Epithelial cell of proximal tubule (primary cell): Measurements from ENCODE around the gene INAFM2. TPM values are rescaled to one million over a fixed set of nuclear protein-coding genes. Genes with fewer than 3 reads are reported as not detected.

Experiments used
- DNase-seq: peaks from one replicate; pipeline ENCODE4 v3.0.0-alpha.2; 2011; ENCODE audit warnings: low read depth
- H3K4me3 ChIP-seq: 2 replicates; pipeline ENCODE4 v1.5.1; 2011; ENCODE audit warnings: low read depth, mild to moderate bottlenecking, low read length
- total RNA-seq: library from RNA; depleted of rRNA; stranded (reverse); fragments of >200 nt; gene quantifications from 2 replicates; pipeline ENCODE4 v1.2.3, GENCODE V29; 2015
- TF ChIP-seq, protein P1 (sequence below): conservative IDR thresholded peaks from 2 replicates; pipeline ENCODE4 v1.5.1; 2012; ENCODE audit warnings: low read depth, mild to moderate bottlenecking, low read length

The INAFM2 gene
- 15.3 and 17.3 TPM in 2 replicates for total RNA-seq

DNA sequence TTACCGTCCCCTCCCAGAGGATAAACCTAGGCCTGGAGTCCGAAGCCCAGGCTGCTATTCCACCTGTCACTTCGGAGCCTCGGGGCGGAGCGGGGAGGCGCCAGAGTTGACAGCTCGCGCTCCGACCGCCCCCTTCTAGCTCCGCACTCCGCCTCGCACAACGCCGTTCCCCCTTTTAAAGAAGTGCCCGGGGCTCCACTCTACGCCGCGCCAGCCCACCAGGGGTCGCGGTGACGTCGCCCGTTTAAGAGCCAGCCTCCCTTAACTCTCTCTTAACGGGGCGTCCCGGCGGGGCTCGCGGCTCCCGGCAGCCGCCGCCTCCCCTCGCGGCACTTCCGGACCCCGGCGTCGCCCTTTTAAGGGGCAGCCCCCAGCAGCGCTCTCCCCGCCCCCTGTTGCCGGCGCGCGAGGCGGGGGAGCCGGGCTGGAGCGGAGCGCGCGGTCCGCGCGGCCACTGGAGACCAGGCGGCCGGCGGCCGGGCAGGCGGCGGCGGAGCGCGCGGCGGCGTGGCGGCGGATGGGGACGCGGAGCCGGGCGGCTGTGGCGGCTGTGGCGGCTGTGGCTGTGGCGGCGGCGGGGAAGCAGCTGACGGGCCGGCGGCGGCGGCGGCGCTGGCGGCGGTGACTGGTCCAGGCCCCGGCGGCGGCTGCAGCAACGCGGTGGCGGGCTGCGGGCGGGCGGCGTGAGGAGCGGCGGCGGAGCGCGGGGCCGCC is at the start of gene INAFM2:
Gene INAFM2 (plus strand): TSS at position 454 of the 714 bp plus-strand sequence. CDS start 364 bp downstream, outside the sequence.
- TF ChIP-seq, protein P1, sequence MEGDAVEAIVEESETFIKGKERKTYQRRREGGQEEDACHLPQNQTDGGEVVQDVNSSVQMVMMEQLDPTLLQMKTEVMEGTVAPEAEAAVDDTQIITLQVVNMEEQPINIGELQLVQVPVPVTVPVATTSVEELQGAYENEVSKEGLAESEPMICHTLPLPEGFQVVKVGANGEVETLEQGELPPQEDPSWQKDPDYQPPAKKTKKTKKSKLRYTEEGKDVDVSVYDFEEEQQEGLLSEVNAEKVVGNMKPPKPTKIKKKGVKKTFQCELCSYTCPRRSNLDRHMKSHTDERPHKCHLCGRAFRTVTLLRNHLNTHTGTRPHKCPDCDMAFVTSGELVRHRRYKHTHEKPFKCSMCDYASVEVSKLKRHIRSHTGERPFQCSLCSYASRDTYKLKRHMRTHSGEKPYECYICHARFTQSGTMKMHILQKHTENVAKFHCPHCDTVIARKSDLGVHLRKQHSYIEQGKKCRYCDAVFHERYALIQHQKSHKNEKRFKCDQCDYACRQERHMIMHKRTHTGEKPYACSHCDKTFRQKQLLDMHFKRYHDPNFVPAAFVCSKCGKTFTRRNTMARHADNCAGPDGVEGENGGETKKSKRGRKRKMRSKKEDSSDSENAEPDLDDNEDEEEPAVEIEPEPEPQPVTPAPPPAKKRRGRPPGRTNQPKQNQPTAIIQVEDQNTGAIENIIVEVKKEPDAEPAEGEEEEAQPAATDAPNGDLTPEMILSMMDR, result peak; percentile 46
- peak within 1 kb of the TSS; percentile 61 for H3K4me3 ChIP-seq
- no peak for DNase-seq

DNA sequence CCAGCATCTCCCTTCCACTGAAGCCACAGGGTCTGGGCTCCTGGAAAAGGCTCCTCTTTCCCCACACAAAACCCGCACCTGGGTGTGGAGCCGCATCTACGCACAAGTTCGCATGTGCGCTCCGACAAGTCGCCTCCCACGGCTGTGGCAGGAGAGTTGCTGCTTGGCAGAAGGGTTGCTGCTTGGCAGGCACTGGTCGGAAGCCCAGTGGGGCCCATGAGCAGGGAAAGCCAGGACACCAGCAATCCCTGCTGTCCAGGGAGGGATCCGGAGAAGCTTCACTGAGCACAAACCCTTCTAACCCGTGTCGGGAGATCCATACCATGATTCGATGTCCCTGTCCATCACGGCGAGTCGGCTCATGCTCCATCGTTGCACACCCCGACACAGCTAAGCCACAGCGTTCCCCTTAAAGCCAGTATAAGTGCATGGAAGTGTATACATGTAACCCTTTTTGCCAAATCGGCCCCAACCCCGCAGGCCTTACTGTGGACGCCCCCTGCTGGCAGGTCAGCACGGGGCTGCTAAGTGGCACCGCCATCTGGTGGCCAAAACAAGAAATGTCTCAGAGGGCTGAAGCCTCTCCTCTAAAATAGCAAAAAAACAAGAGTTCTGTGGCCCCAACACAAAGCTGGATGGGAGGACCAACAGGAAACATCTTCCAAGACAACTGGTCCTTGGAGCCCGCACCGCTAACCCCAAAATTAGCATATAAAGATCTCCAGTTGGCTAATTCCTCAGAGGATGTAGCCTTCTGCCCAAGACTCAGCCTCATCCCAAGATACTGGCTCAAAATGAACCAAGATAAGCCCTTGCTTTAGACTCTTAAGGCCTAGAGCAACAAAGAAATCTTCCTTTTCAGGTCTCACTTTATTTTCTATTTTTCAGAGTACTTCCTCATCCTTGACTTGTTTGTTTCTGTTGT is 48.9 kb upstream of the INAFM2 start:
- TF ChIP-seq, protein P1, result peak; percentile 100
- DNase-seq, result no peak
- no peak overlapping the region for H3K4me3 ChIP-seq

DNA sequence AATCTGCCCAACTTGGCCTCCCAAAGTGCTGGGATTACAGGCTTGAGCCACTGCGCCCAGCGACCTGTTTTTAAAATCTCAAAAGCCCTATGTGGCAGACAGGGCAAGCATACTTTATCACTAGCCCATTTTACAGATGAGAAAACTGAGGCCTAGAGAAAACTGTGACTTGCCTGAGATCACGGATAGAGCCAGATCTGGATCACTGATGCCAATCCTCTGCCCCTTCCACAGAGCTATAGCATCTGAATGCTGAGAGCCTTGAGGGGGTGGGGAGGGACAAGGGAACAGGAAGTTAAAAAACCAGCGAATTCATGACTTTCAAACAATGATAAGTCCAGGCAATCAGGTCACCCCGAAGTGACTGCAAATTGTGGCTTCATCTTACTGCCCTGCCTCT is 48.0 kb upstream of the INAFM2 start:
- DNase-seq, result no peak
- H3K4me3 ChIP-seq, result no peak overlapping the region
- TF ChIP-seq, protein P1, result no peak

DNA sequence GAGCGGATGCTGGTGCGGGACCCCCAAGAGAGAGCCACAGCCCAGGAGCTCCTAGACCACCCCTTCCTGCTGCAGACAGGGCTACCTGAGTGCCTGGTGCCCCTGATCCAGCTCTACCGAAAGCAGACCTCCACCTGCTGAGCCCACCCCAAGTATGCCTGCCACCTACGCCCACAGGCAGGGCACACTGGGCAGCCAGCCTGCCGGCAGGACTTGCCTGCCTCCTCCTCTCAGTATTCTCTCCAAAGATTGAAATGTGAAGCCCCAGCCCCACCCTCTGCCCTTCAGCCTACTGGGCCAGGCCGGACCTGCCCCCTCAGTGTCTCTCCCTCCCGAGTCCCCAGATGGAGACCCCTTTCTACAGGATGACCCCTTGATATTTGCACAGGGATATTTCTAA is 47.5 kb upstream of the INAFM2 start:
- no peak overlapping the region for H3K4me3 ChIP-seq
- no peak for DNase-seq
- TF ChIP-seq, protein P1, result no peak

DNA sequence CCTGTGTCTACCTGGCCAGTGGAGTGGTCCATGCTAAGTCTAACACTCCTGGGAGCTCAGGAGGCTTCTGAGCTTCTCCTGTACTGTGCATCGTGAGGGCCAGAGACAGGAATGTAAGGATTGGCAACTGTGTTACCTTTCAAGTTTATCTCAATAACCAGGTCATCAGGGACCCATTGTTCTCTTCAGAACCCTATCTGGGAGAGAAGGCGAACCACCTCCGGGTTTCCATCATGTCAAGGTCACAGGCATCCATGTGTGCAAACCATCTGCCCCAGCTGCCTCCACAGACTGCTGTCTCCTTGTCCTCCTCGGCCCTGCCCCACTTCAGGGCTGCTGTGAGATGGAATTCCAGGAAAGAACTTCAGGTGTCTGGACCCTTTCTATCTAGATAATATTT is 46.6 kb upstream of the INAFM2 start:
- no peak overlapping the region for H3K4me3 ChIP-seq
- no peak for DNase-seq
- TF ChIP-seq, protein P1, result no peak

DNA sequence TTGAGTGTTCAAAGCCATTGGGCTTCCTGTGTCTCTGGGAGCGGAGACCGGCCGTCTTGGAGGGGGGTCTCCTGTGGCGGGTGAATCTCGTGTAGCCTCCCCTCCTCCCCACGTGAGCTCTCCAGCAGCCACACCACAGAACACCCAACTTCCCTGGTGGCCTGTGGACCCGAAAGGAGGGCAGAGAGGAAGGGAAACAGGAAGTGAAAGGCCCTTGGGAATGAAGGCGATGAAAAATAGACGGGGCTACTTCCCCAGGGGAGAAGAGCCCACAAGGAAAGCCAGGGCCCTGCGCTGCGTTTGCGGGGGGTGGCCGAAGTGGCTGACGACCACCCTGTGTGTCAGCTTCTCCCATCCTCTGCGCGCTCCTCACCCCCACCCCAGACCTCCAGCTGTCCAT is 46.0 kb upstream of the INAFM2 start:
- TF ChIP-seq, protein P1, result no peak
- DNase-seq, result no peak
- H3K4me3 ChIP-seq, result no peak overlapping the region
